Measurements from ENCODE around the gene ZNF283.
A peak's percentile ranks its signal among the peaks of the same experiment; 100 is the strongest.

ZNF283 gene

DNA sequence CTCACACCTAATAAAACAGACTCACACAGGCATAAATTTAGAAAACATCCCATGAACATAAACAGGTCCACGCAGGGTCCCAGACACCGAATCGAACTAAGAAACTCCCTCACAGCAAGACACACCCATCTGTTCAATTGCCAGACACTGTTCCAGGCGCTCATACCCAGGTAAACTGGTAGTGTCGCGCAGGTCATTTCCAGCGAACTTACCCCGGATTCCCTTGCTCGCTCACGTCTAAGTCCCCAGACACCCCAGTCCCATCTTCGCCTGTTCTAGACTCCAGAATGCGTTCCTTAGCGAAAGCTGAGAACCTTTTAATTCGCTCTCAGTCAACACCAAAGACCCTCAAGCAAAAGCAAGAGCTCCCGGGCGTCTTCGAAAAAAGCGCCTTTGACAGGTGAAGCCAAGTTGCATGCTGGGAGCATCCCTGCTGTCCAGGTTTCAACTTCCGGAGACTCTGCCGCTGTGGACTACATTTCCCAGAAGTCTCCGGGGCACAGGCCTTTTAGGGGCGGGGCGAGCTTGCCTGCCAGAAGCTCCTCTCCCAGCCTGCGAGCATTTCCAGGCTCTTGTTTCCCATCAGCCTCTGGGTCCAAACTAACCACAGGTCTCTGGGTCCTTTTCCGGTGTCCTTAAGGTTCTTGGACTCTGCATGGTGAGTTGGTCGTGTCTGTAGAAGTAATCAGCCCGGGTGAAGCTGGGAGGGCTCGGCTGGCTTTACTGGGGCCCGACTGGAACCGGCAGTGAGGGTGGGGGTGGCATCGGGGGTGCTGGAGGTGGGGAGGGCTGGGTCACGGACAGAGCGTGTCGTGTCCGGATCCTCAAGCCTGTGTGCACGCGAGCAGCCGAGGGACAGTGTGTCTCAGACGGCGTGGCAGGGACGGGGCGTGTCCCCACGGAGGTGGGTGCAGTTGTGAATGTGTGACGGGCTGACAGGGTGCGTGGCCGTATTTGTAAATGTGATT is at the start of gene ZNF283:
TSS of gene ZNF283 (plus strand) at position 535 of the 968 bp plus-strand sequence. CDS start 6,184 bp downstream, outside the sequence.
- DNase-seq, result peak; percentile 74

DNA sequence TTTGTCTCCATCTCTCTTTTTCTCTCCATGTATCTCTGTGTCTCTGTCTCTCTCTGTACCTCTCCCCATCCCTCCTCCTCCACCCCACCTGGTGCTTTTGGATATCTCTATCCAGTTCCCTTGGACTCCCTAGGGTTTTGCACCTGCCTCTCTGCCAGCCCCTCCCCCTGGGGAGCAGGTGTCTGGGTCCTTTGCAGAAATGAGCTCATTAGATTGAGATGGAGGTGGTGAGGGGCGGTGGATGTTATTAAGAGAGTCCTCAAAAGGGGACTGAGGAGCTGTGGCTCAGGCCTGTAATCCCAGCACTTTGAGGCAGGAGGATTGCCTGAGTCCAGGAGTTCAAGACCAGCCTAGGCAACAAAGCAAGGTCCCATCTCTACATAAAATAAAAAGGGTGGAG is 48.5 kb upstream of the ZNF283 start:
- DNase-seq, result no peak

DNA sequence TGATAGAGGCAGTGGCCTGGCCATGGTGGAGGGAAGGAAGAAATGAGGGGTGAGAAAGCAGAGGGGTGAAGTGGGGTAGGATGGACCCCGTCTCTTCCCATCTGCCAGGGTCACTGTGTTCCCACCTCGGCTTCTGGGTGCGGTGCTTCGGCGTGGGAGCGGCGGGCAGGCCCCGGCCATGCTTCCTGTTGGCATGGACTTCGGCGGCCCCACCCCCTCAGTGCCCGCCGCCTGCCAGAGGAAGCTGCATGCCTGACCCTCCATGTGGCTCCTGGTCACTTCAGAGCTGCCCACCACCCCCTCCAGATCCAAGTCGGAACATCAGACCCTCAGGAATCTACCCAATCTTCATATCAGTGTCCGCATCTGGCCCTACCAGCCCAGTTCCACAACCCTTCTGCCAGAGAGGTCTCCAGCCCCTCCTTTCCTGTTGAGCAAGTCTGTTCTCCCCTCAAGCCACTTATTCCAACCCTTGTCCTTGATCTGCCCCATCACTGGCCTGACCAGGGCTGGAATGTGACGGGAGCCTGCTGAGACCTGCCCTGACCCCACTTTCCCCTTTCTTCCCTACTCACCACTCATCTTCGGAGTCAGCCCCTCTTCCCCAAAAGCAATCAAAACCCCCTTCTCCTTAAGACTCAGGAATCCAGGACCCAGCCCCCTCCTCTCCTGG is 47.8 kb upstream of the ZNF283 start:
- DNase-seq, result no peak

DNA sequence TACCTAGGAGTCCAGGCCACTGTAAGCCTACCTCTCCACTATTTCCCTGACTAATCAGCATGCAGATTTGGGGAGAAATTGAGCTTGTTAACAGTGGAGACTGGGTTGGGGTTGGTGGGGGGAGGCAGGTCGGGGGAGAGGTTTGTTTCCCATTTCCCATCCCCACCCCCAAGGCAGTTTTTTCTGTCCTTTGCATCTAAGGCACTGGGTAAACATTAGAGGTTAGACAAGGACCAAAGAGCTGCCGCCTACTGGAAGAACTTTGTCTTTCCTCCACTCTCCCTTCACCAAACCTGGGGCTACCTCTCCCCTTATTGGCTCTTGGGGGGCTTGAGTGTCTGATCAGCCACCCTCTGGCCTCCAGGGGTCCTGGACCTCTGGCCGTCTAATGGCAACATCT is 47.3 kb upstream of the ZNF283 start:
- DNase-seq, result no peak

DNA sequence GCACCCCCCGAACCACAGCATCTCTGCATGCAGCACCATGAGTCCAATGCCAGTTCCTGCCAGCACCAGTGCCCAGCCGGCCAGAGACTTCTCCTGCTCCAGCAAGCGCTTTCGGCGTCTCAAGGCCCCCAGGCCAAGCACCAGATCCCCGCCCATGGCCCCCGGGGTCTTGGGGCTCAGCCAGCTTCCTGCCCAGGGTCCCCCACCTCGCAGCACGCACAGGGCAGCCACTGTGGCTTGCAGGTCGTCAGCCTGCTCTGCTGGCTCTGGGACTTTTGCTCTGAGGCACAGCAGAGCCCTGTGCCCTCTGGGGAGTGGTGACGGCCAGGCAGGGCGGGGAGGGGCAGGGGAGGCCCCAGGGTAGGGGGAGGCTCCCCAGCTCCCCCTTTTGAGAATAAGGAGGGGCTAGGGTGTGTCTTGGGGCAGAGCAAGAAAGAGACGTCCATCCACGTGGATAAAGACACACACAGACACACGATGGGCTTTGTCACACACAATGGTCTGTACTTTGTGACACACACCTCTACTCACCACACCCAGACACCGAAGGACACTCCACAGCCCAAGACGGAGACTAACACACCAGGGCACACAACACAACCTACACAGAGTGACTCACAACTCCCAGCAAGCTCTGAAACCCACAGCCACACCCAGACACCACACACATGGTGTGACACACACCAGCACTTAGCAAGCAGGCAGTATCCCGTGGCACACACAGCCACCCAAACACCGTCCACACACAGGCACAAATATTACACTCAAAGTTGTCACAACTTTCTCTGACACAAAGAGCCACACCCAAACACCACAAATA is 46.2 kb upstream of the ZNF283 start, which contains the start of gene KCNN4:
TSS of gene KCNN4 (minus strand) at position 268 of the 820 bp plus-strand sequence. CDS start at position 156, 112 bp downstream.
- DNase-seq, result peak; percentile 36

DNA sequence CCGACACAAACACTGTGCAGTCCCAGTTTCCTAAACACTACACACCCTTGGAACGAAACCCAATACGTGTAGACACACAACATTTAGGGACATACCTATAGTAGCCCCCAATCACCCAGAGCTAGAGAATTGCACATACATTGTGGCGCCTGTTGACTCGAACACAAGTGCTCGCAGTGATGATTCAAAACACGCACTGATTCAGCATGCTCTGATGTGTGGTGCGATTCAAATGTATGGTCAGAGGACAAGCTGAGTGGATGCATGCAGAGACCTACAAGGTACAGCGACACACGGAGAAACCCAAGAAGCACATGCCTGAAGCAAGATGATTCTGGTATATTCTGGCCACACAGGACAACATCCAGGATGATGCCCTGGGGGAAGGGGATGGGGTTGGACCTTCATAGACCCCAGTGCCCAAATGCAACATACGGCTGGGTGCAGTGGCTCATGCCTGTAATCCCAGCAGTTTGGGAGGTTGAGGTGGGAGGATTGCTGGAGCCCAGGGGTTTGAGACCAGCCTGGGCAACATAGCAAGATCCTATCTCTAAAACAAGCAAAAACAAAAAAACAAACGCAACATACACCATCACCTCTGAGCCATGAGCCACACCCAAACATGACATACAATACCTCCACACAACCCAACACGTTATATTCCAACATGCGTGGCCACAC is 45.4 kb upstream of the ZNF283 start:
- DNase-seq, result no peak

DNA sequence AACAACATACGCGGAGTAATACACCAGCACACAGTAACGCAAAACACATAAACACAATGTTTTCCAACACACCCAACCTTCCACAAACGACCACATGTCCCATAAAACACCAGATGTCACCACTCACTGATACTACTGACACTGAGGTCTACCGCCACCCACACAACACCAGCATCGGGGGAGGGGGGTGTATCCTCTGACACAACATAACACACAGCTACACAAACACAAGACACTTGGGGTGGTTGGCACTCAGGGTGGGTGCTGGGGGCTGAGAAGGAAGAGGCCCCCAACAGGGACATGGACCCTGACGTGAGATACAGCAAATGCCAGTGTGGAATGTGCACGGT is 44.8 kb upstream of the ZNF283 start:
- no peak for DNase-seq

DNA sequence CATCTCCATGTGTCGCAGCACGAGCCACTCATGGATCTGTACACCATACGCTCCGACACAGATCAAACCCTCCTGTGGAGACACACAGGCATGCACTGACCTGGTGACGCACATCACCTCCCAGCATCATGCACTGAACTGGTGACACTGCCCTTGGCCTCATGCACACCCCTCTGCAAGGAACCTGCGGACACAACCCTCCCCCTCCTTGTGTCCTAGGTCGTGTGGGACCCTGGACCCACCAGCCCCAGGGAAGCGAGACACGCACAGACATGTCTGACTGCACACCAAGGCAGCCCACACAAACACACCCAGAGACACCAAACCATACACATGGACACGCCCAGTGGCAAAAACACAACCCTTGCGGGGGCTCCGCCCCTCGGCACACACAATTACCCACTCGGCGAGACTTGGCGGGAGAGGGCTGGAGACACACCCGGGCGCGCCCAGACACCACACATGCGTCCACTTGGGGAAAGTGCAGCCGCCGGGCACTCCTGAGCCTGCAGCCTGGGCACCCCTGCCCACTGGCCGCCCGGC is 44.4 kb upstream of the ZNF283 start:
- no peak for DNase-seq

DNA sequence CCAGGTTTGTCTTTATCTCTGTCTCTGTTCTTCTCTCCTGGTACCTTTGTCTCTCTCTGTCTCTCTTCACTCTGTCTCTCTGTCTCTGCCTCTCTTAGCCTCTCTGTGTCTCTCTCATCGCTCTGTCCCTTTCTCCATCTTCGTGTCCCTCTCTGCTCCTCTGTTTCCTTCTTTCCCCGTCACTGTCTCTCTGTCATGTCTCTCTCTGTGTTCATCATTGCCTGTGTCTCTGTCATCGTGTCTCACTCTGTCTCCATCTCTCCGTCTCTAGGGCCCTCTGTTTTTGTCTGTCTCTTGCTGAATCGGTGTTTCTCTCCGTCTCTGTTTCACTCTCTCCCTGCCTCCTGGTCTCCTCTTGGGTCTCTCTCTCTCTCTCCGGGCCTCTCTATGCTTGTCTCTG is 43.5 kb upstream of the ZNF283 start:
- DNase-seq, result no peak

DNA sequence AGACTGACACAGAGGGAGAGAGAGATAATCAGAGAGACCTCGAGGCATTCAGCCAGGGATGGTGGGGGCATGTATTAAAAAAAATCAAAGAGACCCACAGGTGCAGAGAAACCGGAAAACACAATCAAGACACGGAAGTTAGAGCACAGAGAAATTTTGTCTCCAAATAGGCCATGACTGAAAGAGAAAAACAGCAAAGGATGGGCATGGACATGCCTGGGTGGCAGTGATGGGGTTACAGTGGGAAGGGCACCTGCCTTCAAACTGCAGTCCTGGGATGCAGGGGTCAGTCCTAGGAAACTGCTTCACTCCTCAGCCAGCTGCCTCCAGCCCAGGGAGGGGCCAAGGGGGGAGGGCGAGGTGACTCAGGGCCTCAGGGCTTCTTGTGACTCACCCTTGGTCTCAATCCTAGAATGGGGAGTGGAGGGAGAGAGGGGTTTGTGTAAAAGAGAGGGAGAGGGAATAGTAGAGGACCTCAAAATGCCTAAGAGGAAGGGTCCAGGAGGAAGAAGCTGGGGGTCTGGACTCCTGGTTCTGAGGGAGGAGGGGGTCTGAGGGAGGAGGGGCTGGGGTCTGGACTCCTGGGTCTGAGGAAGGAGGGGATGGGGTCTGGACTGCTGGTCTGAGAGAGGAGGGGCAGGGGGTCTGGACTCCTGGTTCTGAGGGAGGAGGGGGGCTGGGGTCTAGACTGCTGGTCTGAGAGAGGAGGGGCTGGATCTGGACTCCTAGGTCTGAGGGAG is 42.7 kb upstream of the ZNF283 start:
- peak; percentile 52 for DNase-seq

DNA sequence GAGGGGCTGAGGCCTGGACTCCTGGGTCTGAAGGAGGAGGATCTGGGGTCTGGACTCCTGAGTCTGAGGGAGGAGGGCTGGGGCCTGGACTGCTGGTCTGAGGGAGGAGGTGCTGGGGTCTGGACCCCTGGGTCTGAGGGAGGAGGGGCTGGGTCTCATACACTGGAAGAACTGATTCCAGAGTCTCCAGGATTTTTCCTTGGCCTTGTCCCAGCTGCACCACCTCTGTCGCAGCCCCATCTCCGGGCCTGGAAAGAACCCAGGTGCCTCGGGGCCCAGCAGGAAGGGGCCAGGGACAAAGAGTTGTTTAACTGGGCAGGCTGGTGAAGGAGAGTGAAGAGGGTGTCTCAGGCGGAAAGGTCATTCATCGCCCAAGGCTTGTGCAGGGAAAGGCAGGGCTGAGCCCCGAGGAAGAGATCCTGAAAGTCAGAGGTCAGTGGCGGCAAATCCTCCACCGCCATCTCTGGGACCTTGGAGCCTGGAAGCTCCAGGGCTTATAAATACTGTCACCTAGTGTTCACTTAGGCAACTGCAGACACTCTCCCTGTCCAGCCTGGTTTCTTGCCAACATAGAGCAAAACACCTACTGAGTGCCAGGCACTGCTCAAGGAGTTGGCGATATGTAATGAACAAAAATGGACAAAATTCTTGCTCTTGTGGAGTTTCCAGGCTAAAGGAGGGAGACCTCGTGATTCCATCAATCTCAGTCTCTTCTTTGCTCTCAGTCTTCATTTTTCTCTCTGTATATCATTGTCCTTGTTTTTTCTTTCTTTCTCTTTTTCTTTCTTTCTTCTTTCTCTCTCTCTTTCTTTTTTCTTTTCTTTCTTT is 41.9 kb upstream of the ZNF283 start:
- no peak for DNase-seq

DNA sequence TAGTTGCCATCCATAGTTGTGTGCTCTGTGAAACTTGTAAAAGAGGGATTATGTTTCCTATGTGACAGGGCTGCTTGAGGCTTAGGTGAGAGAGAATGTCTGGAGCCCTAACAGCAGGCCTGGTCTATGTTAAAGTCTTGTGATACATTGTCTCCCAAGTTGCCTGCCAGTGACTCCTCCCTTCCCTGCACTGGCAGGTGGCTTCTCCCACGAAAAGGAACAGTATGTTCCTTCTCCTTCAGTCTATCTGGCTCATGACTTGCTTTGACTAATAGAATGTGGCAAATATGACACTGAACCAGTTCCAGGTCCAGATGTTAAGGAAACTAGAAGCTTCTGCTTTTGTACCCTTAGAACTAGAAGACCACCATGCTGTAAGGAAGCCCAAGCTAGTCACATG is 40.5 kb upstream of the ZNF283 start:
- DNase-seq, result no peak

DNA sequence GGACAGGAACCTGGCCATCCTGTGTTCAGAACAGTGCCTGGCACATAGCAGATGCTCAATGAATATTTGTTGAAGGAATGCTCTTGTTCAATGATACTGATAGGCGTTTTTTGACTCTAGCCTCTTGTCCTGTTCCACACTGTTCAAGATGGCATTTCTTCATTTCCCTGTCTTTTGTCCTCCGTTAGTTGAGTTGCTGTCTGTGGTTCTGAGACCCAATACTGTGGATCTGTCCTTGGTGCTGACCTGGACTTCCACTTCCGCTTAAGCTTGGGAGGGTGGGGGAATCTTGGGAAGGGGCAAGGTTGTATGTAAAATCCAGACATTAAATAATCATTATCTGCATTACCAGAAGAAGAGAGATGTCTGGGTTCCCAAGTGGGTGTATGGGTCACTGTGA is 38.1 kb upstream of the ZNF283 start:
- no peak for DNase-seq

DNA sequence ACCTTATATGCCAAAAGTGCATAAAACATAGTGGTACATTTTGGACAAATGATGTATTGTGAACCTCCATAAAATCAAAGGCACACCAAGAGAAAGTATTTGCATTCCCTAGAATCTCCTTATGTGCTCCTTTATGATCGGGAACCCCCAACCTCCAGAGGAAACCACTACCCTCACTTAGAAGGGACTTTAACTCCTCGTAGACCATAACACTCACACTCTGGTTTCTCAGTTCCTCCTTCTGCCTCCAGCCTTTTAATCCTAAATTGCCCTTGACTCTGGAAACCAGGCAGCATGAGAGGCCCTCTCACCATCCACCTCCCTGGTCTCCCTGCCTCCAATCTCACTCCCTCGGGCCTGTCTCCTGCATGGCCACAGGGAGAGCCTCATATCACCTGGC is 36.5 kb upstream of the ZNF283 start:
- no peak for DNase-seq

DNA sequence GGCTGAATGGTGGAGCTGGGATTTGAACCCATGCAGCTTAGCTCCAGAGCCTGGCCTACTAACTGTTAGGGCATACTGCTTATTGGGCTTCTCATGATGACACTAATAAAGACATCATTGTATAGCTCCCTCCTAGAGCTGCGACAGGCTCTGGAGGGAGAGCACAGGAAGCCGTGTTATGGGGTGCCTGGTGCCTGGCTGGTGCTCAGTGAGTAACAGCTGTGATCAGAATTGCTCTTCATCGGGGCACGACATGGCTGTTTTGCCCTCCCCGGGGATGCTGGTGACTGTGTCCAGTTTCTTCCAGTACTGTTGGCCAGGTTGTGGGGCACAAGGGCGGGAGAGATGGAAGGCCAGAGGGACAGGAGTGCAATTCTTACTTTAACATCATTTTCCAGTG is 30.0 kb upstream of the ZNF283 start:
- DNase-seq, result no peak

DNA sequence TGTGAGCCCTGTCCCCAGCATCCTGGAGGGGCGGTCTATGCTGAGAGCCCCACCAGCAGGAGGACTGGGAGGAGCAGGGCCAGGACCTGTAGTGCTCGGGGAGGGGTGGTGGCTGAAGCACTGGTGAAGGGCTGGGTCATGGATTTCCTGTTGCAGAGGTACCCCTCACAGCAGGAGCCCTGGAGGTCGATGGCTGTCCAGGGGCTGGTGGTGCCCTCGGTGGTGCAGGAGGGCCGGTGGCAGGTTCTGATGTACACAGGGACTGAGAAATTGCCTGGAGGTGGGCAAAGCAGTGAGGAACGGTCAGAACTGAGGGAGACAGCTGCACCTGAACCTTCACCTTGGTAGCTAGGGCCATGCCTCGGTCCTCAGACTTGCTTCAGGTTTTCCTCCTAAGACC is 29.6 kb upstream of the ZNF283 start:
- DNase-seq, result no peak

DNA sequence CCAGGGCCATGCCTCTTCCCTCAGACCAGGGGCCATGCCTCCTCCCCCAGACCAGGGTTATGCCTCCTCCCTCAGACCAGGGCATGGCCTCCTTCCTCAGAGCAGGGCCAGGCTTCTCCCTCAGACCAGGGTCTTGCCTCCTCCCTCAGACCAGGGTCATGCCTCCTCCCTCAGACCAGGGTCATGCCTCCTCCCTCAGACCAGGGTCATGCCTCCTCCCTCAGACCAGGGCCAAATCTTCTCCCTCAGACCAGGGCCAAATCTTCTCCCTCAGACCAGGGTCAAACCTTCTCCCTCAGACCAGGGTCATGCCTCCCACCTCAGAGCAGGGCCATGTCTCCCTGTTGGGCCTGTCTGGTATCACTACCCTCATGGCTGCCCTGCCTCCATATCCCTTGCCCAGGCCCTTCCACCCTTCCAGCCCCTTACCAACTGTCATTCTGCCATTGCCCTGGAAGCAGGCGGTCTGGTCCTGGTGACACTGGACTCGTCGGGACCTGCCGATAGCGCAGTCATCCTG is 29.0 kb upstream of the ZNF283 start:
- DNase-seq, result no peak

DNA sequence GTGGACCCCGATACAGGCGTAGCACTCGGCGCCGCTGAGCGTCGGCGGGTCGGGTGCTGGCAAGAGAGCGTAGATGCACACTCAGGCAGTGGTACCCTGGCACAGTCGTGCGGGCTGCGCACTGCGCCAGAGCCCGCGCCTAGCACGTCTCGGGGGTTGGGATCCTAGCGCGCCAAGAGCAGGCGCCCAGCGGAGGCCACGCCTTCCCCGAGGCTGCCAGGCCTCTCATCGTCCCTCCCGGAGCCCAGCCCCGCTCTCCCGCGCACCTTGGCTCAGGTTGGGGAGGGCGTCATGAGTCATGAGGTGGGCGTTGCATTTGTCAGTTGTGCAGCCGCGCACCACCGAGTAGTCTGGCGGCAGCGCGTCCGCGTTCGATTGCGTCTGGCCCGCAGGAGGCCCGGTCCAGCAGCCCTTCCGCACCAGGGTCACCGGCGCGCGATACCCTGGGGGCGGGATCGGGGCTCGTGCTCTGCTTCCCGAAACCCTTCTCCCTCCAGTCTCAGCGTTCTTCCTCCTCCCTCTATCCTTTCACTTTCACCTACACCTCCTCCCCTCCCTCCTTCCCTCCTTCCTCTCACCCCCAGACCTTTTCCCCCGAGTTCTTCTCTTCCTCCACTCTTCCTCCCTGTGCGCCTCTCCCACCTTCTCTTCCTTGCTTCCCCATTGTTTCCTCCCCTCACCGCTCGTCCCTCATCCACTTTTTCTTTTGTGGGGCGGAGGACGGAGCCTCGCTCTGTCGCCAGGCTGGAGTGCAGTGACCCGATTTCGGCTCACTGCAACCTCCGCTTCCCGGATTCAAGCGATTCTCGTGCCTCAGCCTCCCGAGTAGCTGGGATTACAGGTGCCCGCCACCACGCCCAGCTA is 28.3 kb upstream of the ZNF283 start:
- DNase-seq, result peak; percentile 51

DNA sequence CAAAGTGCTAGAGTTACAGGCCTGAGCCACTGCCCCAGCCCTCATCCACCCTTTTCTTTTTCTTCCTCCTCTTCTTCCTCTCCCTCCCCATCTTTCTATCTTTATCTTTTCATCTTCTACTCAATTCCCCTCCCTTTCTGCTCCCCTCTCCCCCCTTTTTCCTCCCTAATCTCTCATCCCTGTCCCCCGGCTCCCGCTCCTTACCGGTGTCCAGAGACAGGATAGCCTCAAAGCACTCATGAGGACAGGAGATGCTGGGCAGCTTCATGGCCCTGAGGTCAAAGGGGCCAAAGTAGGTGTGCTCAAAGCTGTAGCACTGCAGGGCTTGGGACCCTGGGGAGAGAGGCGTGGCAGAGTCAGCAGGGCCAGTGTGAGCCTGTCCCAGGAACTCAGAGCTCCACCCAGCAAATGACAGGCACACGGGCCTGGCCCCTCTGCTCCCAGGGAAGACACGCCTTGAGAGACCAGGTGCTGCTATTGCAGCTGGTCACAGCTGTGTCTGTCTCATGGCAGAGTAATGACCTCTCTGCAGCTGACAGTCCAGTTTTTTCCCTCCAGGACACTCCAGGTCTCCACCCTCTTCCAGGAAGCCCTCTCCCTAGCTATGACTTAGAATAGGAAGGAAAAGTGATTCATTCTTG is 27.5 kb upstream of the ZNF283 start:
- no peak for DNase-seq
